GM18499 (cell line): ENCODE measurements around the gene WWOX.

Experiments used
- ATAC-seq: cut with Tn5 transposase; IDR thresholded peaks from one replicate; pipeline ENCODE4 v1.9.1; 2021; ENCODE audit warnings: moderate number of reproducible peaks; ENCODE audit not compliant: insufficient read depth, unreplicated experiment

Gene WWOX

GRCh38 chr16:78254841-78255240, 155.4 kb downstream of the WWOX start:
- no peak for ATAC-seq

GRCh38 chr16:78256686-78257375, 157.4 kb downstream of the WWOX start:
- no peak for ATAC-seq

- no peak for ATAC-seq
These were observed 157.9 kb downstream of the WWOX start for GRCh38 chr16:78257376-78257728.

- no peak for ATAC-seq
These were observed 159.1 kb downstream of the WWOX start for GRCh38 chr16:78258375-78259065.

GRCh38 chr16:78259873-78260272, 160.4 kb downstream of the WWOX start:
- ATAC-seq: no peak

- ATAC-seq: no peak
These were observed 165.2 kb downstream of the WWOX start for GRCh38 chr16:78264642-78265041.

- ATAC-seq: no peak
These were observed 169.8 kb downstream of the WWOX start for GRCh38 chr16:78269256-78269655.

- no peak for ATAC-seq
These were observed 172.5 kb downstream of the WWOX start for GRCh38 chr16:78271981-78272380.

GRCh38 chr16:78274771-78275170, 175.3 kb downstream of the WWOX start:
- ATAC-seq: no peak

GRCh38 chr16:78275420-78275819, 176.0 kb downstream of the WWOX start:
- no peak for ATAC-seq

GRCh38 chr16:78277321-78278055, 178.0 kb downstream of the WWOX start:
- no peak for ATAC-seq

GRCh38 chr16:78278056-78278450, 178.6 kb downstream of the WWOX start:
- ATAC-seq: no peak

- ATAC-seq: no peak
These were observed 181.7 kb downstream of the WWOX start for GRCh38 chr16:78281115-78281514.

GRCh38 chr16:78283548-78284251, 184.2 kb downstream of the WWOX start:
- ATAC-seq: no peak

GRCh38 chr16:78284326-78284725, 184.9 kb downstream of the WWOX start:
- ATAC-seq: no peak

- no peak for ATAC-seq
These were observed 185.5 kb downstream of the WWOX start for GRCh38 chr16:78284957-78285434.

- ATAC-seq: no peak
These were observed 186.0 kb downstream of the WWOX start for GRCh38 chr16:78285437-78285922.

- ATAC-seq: no peak
These were observed 186.6 kb downstream of the WWOX start for GRCh38 chr16:78286065-78286464.

- ATAC-seq: no peak
These were observed 189.4 kb downstream of the WWOX start for GRCh38 chr16:78288888-78289287.

- ATAC-seq: no peak
These were observed 189.9 kb downstream of the WWOX start for GRCh38 chr16:78289373-78289772.
